ENCODE data around the gene DNAJA3.

DNAJA3 gene

DNA sequence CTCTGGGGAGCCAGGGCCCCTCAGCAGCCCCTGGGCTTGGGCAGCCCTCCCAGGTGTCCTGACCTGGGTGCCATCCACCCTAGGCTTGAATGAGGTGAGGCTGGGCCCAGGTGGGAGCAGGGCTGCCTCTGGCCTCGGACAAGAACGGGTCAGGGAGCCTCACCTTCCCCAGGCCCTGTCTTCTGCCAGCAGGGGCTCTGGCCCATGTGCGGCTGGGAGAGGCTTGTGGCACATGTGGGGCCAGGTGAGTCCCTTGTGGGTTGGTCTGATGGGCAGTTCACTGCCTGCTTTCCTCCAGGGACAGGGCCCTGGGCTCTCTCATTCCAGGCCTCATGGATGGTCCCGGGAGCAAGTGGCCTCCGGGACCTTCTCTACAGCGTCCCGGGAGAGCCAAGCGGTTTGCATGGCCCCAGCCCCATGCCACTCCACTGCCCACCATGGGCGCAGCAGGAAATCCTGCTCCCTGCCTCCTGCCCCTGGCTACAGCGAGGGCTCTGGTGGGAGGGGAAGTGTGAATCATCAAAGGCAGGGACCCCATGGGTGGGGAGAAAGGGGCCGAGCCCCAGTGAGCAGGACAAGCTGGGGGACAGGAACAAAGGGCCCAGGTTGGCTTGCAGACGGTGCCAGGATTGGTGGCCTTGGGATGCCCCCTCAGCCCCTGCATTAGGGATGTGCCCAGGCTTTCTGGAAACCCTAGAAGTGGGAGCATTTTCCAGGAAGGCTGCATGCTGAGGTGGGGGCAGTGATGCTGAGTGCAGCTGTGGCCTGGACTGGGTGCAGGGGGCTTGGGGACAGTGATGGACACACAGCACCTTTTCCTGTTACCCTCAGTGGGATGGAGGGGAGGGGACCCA, 41.9 kb upstream of the DNAJA3 start:
- TF ChIP-seq, protein P1, sequence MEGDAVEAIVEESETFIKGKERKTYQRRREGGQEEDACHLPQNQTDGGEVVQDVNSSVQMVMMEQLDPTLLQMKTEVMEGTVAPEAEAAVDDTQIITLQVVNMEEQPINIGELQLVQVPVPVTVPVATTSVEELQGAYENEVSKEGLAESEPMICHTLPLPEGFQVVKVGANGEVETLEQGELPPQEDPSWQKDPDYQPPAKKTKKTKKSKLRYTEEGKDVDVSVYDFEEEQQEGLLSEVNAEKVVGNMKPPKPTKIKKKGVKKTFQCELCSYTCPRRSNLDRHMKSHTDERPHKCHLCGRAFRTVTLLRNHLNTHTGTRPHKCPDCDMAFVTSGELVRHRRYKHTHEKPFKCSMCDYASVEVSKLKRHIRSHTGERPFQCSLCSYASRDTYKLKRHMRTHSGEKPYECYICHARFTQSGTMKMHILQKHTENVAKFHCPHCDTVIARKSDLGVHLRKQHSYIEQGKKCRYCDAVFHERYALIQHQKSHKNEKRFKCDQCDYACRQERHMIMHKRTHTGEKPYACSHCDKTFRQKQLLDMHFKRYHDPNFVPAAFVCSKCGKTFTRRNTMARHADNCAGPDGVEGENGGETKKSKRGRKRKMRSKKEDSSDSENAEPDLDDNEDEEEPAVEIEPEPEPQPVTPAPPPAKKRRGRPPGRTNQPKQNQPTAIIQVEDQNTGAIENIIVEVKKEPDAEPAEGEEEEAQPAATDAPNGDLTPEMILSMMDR (IDR thresholded peaks at IDR 0.05; ENCODE audit: insufficient read depth, low read length, missing control alignments), result no peak
- DNase-seq (ENCODE audit: low read depth, low spot score), result no peak
- POLR2A ChIA-PET, result interaction anchor here (1.0 to 2.0 kb wide), 2 partner anchors 10 to 11 kb away, joined by 4 to 13 read pairs; no protein-coding TSS in a partner anchor
- CTCF ChIA-PET, result interaction anchor here (0.7 to 23.7 kb wide), 4 partner anchors 9 to 24 kb away, joined by 3 to 389 read pairs (median 3); no protein-coding TSS in a partner anchor
- no peak overlapping the region for H3K4me3 ChIP-seq (ENCODE audit: low read depth, low read length)

DNA sequence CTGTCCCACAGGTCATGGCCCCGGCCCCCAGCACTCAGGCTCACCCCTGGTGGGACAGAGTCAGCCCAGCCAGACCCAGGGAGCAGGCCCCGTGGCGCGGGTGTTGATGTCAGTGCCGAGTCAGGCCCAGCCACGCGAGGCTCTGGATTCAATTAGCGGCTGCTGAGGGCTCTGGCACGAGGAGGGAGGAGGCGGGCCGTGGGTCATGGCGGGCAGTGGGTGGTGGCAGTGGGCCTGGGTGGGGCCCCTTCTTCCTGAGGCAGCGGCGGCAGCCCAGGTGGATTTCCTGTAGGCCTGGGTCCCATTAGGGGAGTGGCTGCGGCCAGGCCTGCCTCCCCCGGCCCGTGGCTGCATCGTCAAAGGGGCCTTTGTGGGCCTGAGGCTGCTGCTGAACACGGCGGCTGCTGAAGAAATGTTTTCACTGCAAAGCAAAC, 41.1 kb upstream of the DNAJA3 start:
- DNase-seq (ENCODE audit: low read depth, low spot score), result no peak
- TF ChIP-seq, protein P1 (IDR thresholded peaks at IDR 0.05; ENCODE audit: insufficient read depth, low read length, missing control alignments), result no peak
- ChIA-PET CTCF (interaction anchor here (23.7 kb wide), 1 partner anchor 19 kb away, joined by 389 read pairs; no protein-coding TSS in a partner anchor), POLR2A (interaction anchor here (1.0 kb wide), 1 partner anchor 11 kb away, joined by 4 read pairs; no protein-coding TSS in a partner anchor)
- no peak overlapping the region for H3K4me3 ChIP-seq (ENCODE audit: low read depth, low read length)

DNA sequence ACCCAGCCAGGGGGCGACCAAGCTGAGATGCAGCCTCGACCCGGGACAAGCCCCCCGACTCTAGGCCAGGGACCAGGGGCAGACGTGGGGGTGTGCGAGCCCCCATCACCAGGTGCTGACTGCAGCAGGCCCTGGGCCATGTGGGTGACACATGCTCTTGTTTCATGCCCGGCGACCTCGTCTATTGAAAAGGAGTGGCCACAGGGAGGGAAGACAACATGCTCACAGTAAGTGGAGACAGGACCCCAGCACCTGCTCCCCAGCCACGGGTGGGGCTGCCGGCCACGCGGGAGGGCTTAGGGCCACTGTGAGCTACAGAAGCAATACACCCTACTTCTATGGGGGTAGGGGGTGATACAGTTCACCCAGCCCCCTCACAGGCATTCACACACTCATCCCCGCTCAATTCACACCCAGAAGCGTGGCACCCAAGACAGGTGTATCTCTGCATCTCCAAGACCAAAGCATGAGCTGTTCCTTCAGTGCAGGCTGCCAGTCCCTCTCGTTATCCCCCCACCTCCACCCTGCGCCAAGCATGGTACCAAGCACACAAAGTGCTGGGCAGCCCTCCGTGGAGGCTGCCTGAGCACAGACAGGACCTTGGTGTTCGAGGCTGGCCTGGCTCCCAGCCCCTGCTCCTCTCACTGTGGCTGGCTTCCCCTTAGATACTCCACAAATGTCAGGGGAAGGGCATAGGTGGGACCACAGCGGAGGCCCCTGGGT, 40.4 kb upstream of the DNAJA3 start:
- TF ChIP-seq, protein P1 (IDR thresholded peaks at IDR 0.05; ENCODE audit: insufficient read depth, low read length, missing control alignments), result no peak
- H3K4me3 ChIP-seq (ENCODE audit: low read depth, low read length), result no peak overlapping the region
- CTCF ChIA-PET, result interaction anchor here (0.9 to 23.7 kb wide), 4 partner anchors 10 to 27 kb away, joined by 3 to 389 read pairs (median 6); no protein-coding TSS in a partner anchor
- DNase-seq (ENCODE audit: low read depth, low spot score), result no peak
- POLR2A ChIA-PET, result interaction anchor here (1.2 to 2.3 kb wide), 2 partner anchors 10 to 12 kb away, joined by 6 to 15 read pairs; no protein-coding TSS in a partner anchor

DNA sequence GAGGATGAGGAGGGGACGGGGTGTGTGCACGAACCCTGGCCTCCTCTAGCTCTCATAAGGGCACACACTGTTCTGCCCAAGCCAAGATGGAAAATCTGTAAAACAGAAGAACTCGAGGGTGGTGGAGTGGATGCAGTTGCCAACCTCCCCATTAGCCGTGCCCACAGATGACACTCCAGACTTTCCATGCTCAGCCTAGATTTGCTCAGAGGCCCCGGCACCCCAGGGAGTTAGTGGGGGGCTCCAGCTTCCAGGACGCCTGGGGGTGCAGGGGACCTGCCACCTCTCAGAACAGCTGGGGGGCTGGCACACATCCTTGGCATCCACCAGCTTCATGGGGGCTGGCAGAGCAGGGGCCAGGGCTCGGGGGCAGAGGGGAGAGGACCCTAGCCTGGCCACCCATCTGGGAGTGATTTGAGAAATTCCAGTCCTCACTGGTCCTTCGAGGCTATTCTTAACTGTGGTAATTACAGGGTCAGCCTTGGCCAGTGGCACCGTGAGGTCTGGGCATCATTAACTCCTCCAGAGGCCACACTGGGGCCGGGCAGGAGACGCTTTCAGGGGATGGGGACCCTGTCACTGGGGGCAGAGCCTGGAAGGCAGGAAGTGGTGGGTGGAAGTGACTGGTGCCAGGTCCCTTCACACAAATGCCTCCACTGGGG, 39.7 kb upstream of the DNAJA3 start:
- CTCF ChIA-PET, result interaction anchor here (0.9 to 23.7 kb wide), 6 partner anchors 9 to 28 kb away, joined by 3 to 389 read pairs (median 4); no protein-coding TSS in a partner anchor
- POLR2A ChIA-PET, result interaction anchor here (1.0 to 2.3 kb wide), 3 partner anchors 9 to 13 kb away, joined by 4 to 15 read pairs (median 6); no protein-coding TSS in a partner anchor
- no peak overlapping the region for H3K4me3 ChIP-seq (ENCODE audit: low read depth, low read length)
- TF ChIP-seq, protein P1 (IDR thresholded peaks at IDR 0.05; ENCODE audit: insufficient read depth, low read length, missing control alignments), result no peak
- DNase-seq (ENCODE audit: low read depth, low spot score), result no peak

DNA sequence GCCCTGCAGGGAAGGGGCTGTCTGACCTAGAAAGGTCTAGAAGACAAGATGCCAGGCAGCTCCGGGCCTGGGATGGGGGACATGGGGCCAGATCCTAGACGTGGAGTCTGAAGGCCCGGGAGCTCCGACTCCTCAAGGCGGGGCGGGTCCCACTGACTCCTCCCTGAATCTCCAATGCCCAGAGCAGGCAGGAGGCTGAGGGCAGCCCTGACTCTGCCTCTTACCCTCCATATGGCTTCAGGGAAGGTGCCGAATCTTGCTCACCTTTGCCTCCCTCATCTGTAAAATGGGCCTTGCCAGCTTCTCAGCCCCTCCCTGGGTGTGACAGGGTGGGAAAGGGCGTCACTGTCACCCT, 39.2 kb upstream of the DNAJA3 start:
- ChIA-PET POLR2A (interaction anchor here (1.0 to 2.3 kb wide), 3 partner anchors 9 to 14 kb away, joined by 4 to 15 read pairs (median 6); no protein-coding TSS in a partner anchor), CTCF (interaction anchor here (1.0 to 23.7 kb wide), 6 partner anchors 9 to 28 kb away, joined by 3 to 389 read pairs (median 4); no protein-coding TSS in a partner anchor)
- H3K4me3 ChIP-seq (ENCODE audit: low read depth, low read length), result no peak overlapping the region
- TF ChIP-seq, protein P1 (IDR thresholded peaks at IDR 0.05; ENCODE audit: insufficient read depth, low read length, missing control alignments), result no peak
- DNase-seq (ENCODE audit: low read depth, low spot score), result no peak

Measured in AG04449 (cell line).